AG04450 (cell line): Measurements from ENCODE around the gene CDH10. TPM values are rescaled to one million over a fixed set of nuclear protein-coding genes. Genes with fewer than 3 reads are reported as not detected.

Experiments
- CTCF ChIA-PET: fragments of 300-600, 350-600 bp; formaldehyde crosslinking; extraction: SDS; loops from one replicate; lab custom pipeline; 2022; ENCODE audit warnings: antibody characterized with exemption, inconsistent platforms; lab: Charles Lee
- POLR2A ChIA-PET: fragments of 350-600 bp; formaldehyde crosslinking; extraction: SDS; loops from one replicate; lab custom pipeline; 2021; ENCODE audit warnings: antibody characterized with exemption, inconsistent platforms; lab: Yijun Ruan, JAX
- DNase-seq: peaks from one replicate; pipeline ENCODE4 v3.0.0-alpha.2; 2011; ENCODE audit warnings: low read depth, low spot score
- H3K27ac ChIP-seq: one replicate; pipeline ENCODE4 v1.5.1; 2012; ENCODE audit warnings: low read depth, low read length, control low read depth
- H3K27me3 ChIP-seq: one replicate; pipeline ENCODE4 v1.6.0; 2012; ENCODE audit warnings: low read length; ENCODE audit not compliant: control insufficient read depth, insufficient read depth
- H3K4me3 ChIP-seq: 2 replicates; pipeline ENCODE4 v1.5.1; 2011; ENCODE audit warnings: mild to moderate bottlenecking, low read depth, low read length, control low read depth
- H3K9me3 ChIP-seq: 2 replicates; pipeline ENCODE4 v1.5.1; 2012; ENCODE audit warnings: low read length; ENCODE audit not compliant: control insufficient read depth, insufficient read depth
- polyA plus RNA-seq: library from polyadenylated mRNA; depleted of rRNA; stranded (reverse); fragments of >200 nt; gene quantifications from 2 replicates; pipeline ENCODE4 v1.2.3, GENCODE V29; 2011
- TF ChIP-seq, protein P1 (sequence below): IDR thresholded peaks from 2 replicates; pipeline ENCODE4 v1.5.1; 2011; ENCODE audit warnings: low read depth, low read length, control low read depth, inconsistent platforms

Gene CDH10
- polyA plus RNA-seq, 1 experiment, result not detected

DNA sequence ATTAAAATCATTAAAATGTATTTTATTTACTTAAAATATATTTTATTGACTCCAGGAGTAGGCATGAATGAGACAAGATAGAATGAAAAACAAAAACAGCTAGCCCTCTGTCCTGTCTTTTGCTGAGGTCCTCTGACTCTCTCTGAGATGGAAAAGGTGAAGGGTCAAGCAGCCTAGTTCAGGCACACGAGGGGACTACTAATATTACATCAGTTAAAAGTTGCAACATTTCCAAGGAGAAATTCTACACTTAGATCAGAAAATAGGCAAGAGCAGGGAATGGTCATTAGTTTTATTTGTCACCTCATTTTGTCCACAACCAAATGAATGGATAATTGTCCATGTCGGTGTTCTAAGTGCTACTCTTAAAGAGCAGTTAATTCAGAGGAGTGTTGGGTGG, 148.5 kb downstream of the CDH10 start:
- ChIA-PET POLR2A (no interaction called here), CTCF (no interaction called here)
- no peak overlapping the region for H3K4me3 ChIP-seq
- H3K27ac ChIP-seq, result no peak overlapping the region
- TF ChIP-seq, protein P1, sequence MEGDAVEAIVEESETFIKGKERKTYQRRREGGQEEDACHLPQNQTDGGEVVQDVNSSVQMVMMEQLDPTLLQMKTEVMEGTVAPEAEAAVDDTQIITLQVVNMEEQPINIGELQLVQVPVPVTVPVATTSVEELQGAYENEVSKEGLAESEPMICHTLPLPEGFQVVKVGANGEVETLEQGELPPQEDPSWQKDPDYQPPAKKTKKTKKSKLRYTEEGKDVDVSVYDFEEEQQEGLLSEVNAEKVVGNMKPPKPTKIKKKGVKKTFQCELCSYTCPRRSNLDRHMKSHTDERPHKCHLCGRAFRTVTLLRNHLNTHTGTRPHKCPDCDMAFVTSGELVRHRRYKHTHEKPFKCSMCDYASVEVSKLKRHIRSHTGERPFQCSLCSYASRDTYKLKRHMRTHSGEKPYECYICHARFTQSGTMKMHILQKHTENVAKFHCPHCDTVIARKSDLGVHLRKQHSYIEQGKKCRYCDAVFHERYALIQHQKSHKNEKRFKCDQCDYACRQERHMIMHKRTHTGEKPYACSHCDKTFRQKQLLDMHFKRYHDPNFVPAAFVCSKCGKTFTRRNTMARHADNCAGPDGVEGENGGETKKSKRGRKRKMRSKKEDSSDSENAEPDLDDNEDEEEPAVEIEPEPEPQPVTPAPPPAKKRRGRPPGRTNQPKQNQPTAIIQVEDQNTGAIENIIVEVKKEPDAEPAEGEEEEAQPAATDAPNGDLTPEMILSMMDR, result no peak
- no peak for DNase-seq
- H3K27me3 ChIP-seq, result no peaks in the 10 kb centered on the region
- H3K9me3 ChIP-seq, result peaks cover 6% of the 10 kb centered on the region

DNA sequence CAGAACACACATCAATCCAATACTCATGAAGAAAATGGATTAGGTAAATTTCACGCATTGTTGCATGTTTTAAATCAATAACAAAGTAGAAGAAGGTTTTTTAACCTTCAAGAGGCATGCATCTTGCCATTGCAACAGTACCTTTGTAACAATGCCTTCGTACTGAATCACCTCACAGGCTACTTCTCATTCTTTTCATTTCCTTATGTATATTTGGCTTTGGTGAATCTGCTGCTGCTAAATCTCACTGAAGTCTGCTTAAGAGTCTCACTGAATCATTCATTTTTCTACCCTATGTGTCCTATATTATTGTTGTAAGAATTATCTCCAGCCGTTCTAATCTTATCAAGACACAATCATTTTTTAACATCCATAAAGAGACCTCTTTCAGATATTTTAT, 152.5 kb downstream of the CDH10 start:
- TF ChIP-seq, protein P1, result no peak
- ChIA-PET POLR2A (no interaction called here), CTCF (no interaction called here)
- Histone ChIP-seq H3K27ac (no peak overlapping the region), H3K9me3 (peaks cover 6% of the 10 kb centered on the region), H3K27me3 (no peaks in the 10 kb centered on the region), H3K4me3 (no peak overlapping the region)
- no peak for DNase-seq

DNA sequence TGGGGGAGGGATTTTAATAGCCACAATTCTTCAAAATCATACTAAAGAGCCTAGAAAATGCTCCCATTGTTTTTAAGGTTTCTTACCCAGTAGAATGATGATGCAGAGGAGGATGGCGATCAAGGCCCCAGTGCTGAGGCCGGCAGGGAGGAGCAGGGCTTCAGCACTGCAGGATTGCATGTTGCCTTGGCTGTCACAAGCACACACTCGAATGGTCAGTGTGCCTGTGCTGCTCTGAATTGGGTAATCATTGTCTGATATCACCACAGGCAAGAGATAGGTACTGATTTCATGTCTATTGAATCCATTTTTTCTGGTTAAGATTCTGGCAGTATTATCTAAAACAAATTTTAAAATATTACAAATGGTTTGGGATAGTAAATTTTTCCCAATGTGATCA, 153.3 kb downstream of the CDH10 start:
- TF ChIP-seq, protein P1, result no peak
- CTCF ChIA-PET, result no interaction called here
- Histone ChIP-seq H3K27me3 (no peaks in the 10 kb centered on the region), H3K9me3 (peaks cover 6% of the 10 kb centered on the region), H3K27ac (no peak overlapping the region), H3K4me3 (no peak overlapping the region)
- POLR2A ChIA-PET, result no interaction called here
- DNase-seq, result no peak

DNA sequence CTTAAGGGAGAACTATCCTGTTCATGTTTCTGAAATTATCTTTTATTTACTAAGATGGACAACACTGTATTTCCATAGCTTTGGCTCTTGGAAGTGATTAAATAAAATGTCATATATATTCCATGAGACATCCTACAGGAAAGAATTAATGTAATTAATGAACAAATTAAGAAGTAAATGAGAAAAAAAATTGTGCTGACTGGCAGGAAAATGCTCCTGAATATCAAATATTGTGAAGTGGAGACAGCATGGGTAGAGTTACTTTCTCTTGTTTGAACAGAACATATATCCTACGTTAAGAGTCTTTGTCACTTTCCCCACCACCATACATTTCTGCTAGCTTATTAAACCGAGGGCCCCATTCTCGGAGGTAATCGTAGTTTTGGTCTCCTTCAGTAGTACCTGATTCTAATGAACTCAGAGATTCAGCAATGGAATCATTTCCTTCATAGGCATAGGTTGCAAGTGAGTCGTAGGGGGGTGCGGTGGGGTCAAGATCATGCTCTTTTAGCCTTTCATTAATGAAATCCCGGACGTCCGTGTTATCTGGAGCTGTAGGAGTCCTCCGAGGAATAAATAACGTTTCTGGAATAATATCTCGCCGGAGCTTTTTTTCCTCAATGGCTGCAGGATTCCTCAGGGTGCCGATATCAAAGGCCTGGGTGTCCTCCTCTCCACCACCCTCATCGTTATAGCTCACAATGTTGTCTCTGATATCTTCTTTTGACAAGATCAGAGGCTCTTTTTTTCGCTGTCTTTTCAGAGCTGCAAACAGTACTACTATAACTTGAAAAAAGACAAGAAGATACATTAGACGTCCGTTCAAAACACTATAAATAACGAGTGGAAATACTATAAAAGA, 157.2 kb downstream of the CDH10 start:
- no peak for DNase-seq
- Histone ChIP-seq H3K4me3 (no peak overlapping the region), H3K27ac (no peak overlapping the region), H3K9me3 (peaks cover 2% of the 10 kb centered on the region; the same call in 1 of the 2 replicates), H3K27me3 (no peaks in the 10 kb centered on the region)
- TF ChIP-seq, protein P1, result no peak
- ChIA-PET POLR2A (no interaction called here), CTCF (no interaction called here)

DNA sequence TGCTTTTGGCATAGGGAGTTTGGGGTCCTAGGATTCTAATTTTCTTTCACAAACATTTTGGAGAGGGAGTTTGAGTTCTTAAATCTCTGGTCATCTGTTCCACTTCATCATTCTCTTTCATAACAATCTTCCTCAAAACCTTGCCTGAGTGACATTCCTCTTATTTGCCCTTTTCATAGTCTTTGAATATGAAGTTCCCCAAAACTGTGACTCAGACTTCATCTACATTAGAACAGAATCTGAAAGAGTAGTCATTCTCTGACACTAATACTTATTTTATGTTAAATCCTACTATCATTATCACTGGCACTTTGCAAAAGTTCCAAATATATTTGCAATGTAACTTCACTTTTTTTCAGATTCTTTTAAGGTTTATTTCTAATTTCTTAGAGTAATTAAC, 163.8 kb downstream of the CDH10 start:
- TF ChIP-seq, protein P1, result no peak
- Histone ChIP-seq H3K9me3 (peaks cover 14% of the 10 kb centered on the region; the same call in 1 of the 2 replicates), H3K27me3 (no peaks in the 10 kb centered on the region), H3K4me3 (no peak overlapping the region), H3K27ac (no peak overlapping the region)
- ChIA-PET CTCF (interaction anchor here (0.7 kb wide), 1 partner anchor 44 kb away, joined by 3 read pairs; no protein-coding TSS in a partner anchor), POLR2A (no interaction called here)
- DNase-seq, result no peak
